ENCODE measurements around the gene CNR1.

CNR1 gene

DNA sequence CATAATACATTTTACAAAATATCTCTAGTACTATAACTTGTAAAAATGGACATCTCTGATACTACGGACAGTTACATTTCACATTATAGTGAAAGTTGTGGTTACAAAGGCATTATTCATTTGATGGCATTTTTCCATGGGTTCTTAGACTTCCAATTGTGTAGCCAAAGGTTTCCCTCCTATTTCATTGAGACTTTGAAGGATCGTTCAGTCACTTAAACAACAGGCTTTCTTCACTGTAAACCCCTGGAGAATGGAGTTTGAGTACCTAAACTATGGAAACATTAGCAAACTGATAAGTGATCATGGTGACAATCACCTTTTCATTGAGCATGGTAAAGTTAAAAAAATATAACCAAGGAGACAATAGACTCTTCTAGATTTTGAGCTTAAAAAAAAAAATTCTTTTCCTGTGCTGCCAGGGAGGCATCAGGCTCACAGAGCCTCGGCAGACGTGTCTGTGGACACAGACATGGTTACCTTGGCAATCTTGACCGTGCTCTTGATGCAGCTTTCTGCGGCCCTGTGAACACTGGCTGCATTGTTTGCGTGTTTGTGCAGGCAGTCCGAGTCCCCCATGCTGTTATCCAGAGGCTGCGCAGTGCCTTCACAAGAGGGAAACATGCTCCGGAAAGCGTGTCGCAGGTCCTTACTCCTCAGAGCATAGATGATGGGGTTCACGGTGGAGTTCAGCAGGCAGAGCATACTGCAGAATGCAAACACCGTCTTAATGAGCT, 22.6 kb downstream of the CNR1 start:
- no peak for DNase-seq

GRCh38 chr6:88142297-88142668, 23.9 kb downstream of the CNR1 start:
- no peak for DNase-seq

DNA sequence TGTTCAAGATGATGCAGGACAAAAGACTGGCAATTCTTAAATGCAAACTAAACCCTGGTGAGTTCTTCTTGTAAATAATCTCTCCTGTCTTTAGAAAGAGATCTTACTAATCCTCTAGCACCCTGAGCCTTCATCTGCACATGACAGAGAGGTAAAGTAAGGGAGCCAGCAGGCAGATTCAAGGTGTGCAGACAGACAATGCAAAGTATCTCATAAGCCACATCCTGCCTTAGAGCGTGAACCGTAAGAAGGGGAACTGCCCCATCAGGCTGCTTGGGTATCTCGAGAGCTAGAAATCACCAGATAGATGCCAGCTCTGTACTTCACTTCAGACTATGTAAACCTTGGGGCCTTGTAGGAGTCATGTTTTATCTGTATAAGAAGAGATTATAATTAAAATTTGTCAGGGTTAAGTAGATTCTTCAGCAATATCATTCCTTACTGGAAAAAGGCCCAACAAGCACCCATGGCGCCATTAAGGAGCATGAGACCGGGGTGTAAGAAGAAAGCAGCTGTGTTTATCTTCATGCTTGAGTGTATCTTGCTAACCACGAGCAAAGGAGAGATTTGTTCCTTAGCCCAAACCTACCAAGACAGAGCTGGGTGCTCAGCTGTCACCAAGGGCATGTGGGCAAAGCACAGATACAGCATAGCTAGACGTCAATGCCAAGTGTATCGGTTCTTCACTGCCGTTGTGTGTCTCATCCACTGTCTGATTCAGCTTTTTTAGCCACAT, 24.4 kb downstream of the CNR1 start:
- DNase-seq, result no peak

DNA sequence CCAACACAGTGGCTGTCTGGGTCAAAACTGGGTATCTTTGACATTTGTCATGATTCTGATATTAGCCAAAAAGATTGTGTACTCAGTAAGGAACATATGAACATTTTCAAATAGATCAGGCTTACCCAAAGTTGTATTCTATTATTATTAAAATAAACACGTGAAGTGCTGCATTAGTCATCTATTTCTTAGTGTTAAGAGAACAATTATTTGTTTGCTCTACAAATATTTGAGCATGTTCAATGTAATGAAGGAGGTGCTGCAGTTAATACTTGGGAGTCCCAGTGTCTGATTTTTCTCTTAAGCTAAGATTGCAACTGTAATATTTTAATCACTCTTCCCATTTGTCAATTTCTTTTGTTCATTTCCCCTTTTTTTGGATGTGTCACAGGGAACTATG, 28.2 kb downstream of the CNR1 start:
- no peak for DNase-seq

GRCh38 chr6:88135578-88136114, 30.5 kb downstream of the CNR1 start:
- DNase-seq, result no peak

GRCh38 chr6:88134575-88134974, 31.6 kb downstream of the CNR1 start:
- DNase-seq, result no peak

DNA sequence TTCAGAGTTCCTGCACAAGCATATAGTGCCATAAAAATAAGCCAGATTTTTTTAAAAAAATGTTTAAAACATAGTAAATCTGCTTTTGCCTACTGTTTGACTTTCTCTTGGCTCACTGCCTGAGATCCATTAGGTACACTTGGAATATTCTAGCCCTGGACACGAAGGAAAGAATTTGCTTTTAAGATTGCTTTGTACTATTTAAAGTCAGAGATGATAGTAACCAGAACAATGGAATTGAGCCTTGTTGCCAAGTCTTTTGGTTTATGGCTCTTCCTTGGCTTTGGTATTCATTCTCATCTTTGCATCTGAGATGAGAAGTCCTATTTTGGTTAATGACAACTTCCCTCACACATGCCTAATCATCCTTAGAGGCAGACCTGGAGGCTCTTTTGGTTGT, 32.4 kb downstream of the CNR1 start:
- DNase-seq, result no peak

GRCh38 chr6:88124925-88125557, 41.1 kb downstream of the CNR1 start:
- no peak for DNase-seq

- no peak for DNase-seq
Observed at GRCh38 chr6:88120635-88121034, 45.5 kb downstream of the CNR1 start.

- no peak for DNase-seq
Observed at GRCh38 chr6:88119769-88120168, 46.4 kb downstream of the CNR1 start.

GRCh38 chr6:88116276-88116675, 49.9 kb downstream of the CNR1 start:
- DNase-seq, result no peak

- no peak for DNase-seq
Observed at GRCh38 chr6:88115307-88115706, 50.8 kb downstream of the CNR1 start.

DNA sequence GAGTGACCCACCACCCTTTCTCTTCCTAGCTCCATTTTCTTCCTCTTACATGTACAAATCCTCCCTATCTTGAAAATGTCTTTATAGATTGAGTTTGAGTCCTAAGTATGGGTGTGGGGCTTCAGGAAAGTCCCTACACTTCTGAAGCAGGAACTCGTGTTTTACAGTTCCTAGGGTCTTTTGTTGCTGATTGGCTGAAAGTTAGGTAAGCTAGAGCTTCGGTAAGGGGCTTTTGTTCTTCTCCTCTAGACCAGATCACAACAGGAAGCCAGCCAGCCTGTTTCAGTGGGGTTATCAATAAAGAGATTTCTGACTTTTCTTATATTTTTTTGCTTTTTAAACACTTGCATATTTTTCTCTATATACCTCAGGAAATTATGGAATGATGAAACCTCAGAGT, 51.3 kb downstream of the CNR1 start:
- no peak for DNase-seq

DNA sequence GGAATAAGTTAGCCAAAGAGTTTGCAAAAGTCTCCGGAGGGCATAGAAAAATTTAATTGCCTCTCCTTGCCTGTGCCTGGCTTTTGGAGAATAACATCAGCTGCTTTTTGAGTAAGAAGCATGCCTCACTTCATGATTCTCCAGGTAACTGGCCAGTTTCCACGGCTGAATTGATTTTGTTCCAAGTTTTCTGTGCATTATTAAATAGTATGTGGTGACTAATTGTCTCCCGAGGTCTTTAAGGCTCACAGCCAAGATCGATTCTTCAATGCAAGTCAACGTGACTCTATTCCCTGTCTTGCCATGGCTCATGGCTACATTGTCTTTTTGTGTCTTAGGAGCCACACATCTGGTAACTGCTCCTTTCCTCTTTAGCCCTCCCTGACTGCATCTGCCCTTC, 54.2 kb downstream of the CNR1 start:
- DNase-seq, result no peak

- no peak for DNase-seq
Observed at GRCh38 chr6:88107241-88107640, 58.9 kb downstream of the CNR1 start.

DNA sequence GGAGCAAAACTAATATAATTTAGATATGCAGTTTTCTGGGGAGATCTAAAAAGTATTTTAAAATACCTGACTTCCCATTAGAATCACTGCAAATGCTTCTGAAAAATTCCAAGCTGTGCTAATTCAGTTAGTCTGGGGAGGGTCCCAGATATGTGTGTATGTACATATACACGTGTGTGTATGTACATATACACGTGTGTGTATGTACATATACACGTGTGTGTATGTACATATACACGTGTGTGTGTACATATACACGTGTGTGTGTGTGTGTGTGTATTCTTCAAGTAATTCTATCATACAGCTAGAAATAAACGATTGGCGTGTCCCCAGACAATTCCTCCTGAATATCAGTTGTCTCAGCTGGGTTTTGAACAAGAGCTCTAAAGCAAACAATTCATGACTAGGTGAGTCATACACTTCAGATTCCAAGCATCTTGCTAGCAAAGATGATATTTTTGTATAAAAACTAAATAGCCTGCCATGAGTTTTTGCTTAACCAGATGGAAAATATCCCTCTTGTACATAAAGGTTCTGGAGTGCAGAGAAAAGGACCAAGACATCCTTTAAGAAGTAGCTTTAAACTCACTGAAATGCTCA, 60.3 kb downstream of the CNR1 start:
- DNase-seq, result no peak
